A549 (cell line): Measurements from ENCODE around the gene TSTD1. TPM values are rescaled to one million over a fixed set of nuclear protein-coding genes. Genes with fewer than 3 reads are reported as not detected.

Source experiments
- ATAC-seq, 2 experiments: fragments of 200-7000 bp in 1 of 2; fragments of >200 bp in 1 of 2; cut with Nextera tagmentation in 1 of 2; cut with Tn5 transposase in 1 of 2; 3 replicates each; pipeline versions ENCODE4 v1.8.0 to v1.9.1; 2018 to 2020; ENCODE audit warnings: mild to moderate bottlenecking in 1 of 2, moderate library complexity in 1 of 2
- CTCF ChIA-PET: fragments of 300-600 bp; sonication (Branson Sonifier 250); formaldehyde crosslinking; extraction: SDS; loops from one replicate; lab custom pipeline; 2021; ENCODE audit warnings: antibody characterized with exemption, inconsistent platforms; lab: Yijun Ruan, JAX
- POLR2A ChIA-PET: fragments of 350-600 bp; formaldehyde crosslinking; extraction: SDS; loops from one replicate; lab custom pipeline; 2021; ENCODE audit warnings: antibody characterized with exemption, inconsistent platforms; lab: Yijun Ruan, JAX
- DNase-seq, 2 experiments: peaks; one replicate each; pipeline versions ENCODE4 v3.0.0 to v3.0.0-alpha.2; 2011 to 2016; ENCODE audit warnings: low read depth in 1 of 2, low spot score in 1 of 2
- FAIRE-seq: peaks from 2 replicates; lab custom pipeline; 2011; peaks lifted over from hg19 to GRCh38; lab: Jason Lieb, UNC
- H3K27ac ChIP-seq, 2 experiments: fragments of >200 bp; sonication (Bioruptor Twin); formaldehyde crosslinking; 3 replicates each; pipeline ENCODE4 v1.5.1; 2016 to 2017
- H3K4me1 ChIP-seq: fragments of >200 bp; sonication (Bioruptor Twin); formaldehyde crosslinking; 3 replicates; pipeline ENCODE4 v1.6.1; 2016
- H3K4me2 ChIP-seq: fragments of >200 bp; sonication (Bioruptor Twin); formaldehyde crosslinking; 3 replicates; pipeline ENCODE4 v1.6.1; 2016
- H3K4me3 ChIP-seq: fragments of >200 bp; sonication (Bioruptor Twin); formaldehyde crosslinking; 3 replicates; pipeline ENCODE4 v1.5.1; 2016
- H3K9me3 ChIP-seq: fragments of >200 bp; sonication (Bioruptor Twin); formaldehyde crosslinking; 3 replicates; pipeline ENCODE4 v1.6.1; 2016
- ATOH8 ChIP-seq: fragments of 250-450 bp; sonication (Bioruptor Pico); IDR thresholded peaks from 2 replicates; pipeline ENCODE4 v1.5.0; 2020; ENCODE audit warnings: low read depth, mild to moderate bottlenecking, moderate library complexity
- BCL3 ChIP-seq: fragments of >200 bp; sonication (Bioruptor Twin); formaldehyde crosslinking; IDR thresholded peaks from 3 replicates; pipeline ENCODE4 v1.6.1; 2016
- CHD2 ChIP-seq: fragments of 150-350 bp; IDR thresholded peaks from 2 replicates; pipeline ENCODE4 v1.6.1; 2014; ENCODE audit warnings: low read length; ENCODE audit not compliant: partially characterized antibody
- CHD4 ChIP-seq: fragments of 200-600 bp; sonication (generic); IDR thresholded peaks from 2 replicates; pipeline ENCODE4 v1.6.1; 2016; ENCODE audit warnings: antibody characterized with exemption, mild to moderate bottlenecking, borderline replicate concordance
- E2F6 ChIP-seq: IDR thresholded peaks from 2 replicates; pipeline ENCODE4 v1.6.1; 2012; ENCODE audit warnings: low read depth, borderline replicate concordance
- EHMT2 ChIP-seq: fragments of 200-600 bp; sonication (generic); IDR thresholded peaks from 2 replicates; pipeline ENCODE4 v1.6.1; 2016; ENCODE audit warnings: antibody characterized with exemption, low read depth, mild to moderate bottlenecking, moderate library complexity
- ELK1 ChIP-seq: fragments of 150-350 bp; IDR thresholded peaks from 2 replicates; pipeline ENCODE4 v1.6.1; 2014; ENCODE audit warnings: low read depth, mild to moderate bottlenecking, low read length
- EP300 ChIP-seq, 2 experiments: fragments of >200 bp; sonication (Bioruptor Twin); formaldehyde crosslinking; IDR thresholded peaks; 2 replicates in 1 of 2; 3 replicates in 1 of 2; pipeline ENCODE4 v1.6.1; 2016 to 2017
- ESRRA ChIP-seq: fragments of 150-350 bp; IDR thresholded peaks from 2 replicates; pipeline ENCODE4 v1.6.1; 2014; ENCODE audit warnings: mild to moderate bottlenecking, low read length, borderline replicate concordance
- FOSB ChIP-seq: fragments of 250-450 bp; sonication (Bioruptor Pico); IDR thresholded peaks from 2 replicates; pipeline ENCODE4 v1.5.0; 2020; ENCODE audit warnings: mild to moderate bottlenecking, moderate library complexity
- GATA3 ChIP-seq: IDR thresholded peaks from 2 replicates; pipeline ENCODE4 v1.6.1; 2012; ENCODE audit warnings: borderline replicate concordance
- HDAC2 ChIP-seq: fragments of 200-600 bp; sonication (generic); IDR thresholded peaks from 2 replicates; pipeline ENCODE4 v1.6.1; 2016
- HMGXB4 ChIP-seq: fragments of 250-450 bp; sonication (Bioruptor Pico); IDR thresholded peaks from 2 replicates; pipeline ENCODE4 v1.5.0; 2021; ENCODE audit warnings: mild to moderate bottlenecking, moderate library complexity, borderline replicate concordance
- HOXA7 ChIP-seq: fragments of 250-450 bp; sonication (Bioruptor Pico); IDR thresholded peaks from 2 replicates; pipeline ENCODE4 v1.5.0; 2020; ENCODE audit warnings: mild to moderate bottlenecking, moderate library complexity
- HOXB5 ChIP-seq: fragments of 250-450 bp; sonication (Bioruptor Pico); IDR thresholded peaks from 2 replicates; pipeline ENCODE4 v1.5.0; 2020; ENCODE audit warnings: mild to moderate bottlenecking, moderate library complexity
- JUN ChIP-seq, 2 experiments: fragments of >200 bp; sonication (Bioruptor Twin); formaldehyde crosslinking; IDR thresholded peaks; 2 replicates in 1 of 2; 3 replicates in 1 of 2; pipeline ENCODE4 v1.6.1; 2016 to 2017
- JUNB ChIP-seq: fragments of >200 bp; sonication (Bioruptor Twin); formaldehyde crosslinking; IDR thresholded peaks from 2 replicates; pipeline ENCODE4 v1.6.1; 2016
- KDM5A ChIP-seq: fragments of 200-600 bp; sonication (generic); IDR thresholded peaks from 2 replicates; pipeline ENCODE4 v1.6.1; 2016; ENCODE audit warnings: antibody characterized with exemption, mild to moderate bottlenecking
- MAX ChIP-seq: IDR thresholded peaks from 2 replicates; pipeline ENCODE4 v1.6.1; 2012
- NPAS2 ChIP-seq: fragments of 250-450 bp; sonication (Bioruptor Pico); IDR thresholded peaks from 2 replicates; pipeline ENCODE4 v1.8.0; 2022; ENCODE audit warnings: mild to moderate bottlenecking, moderate library complexity, borderline replicate concordance
- NR3C1 ChIP-seq: fragments of >200 bp; sonication (Bioruptor Twin); formaldehyde crosslinking; IDR thresholded peaks from 3 replicates; pipeline ENCODE4 v1.6.1; 2017
- PHF8 ChIP-seq: fragments of 200-600 bp; sonication (generic); IDR thresholded peaks from 2 replicates; pipeline ENCODE4 v1.6.1; 2016; ENCODE audit warnings: low read depth, mild to moderate bottlenecking, antibody characterized with exemption, moderate library complexity, borderline replicate concordance
- POLR2A ChIP-seq: IDR thresholded peaks from 2 replicates; pipeline ENCODE4 v1.6.1; 2012; ENCODE audit warnings: mild to moderate bottlenecking, low read length
- RAD21 ChIP-seq, 2 experiments: fragments of >200 bp in 1 of 2; sonication (Bioruptor Twin) in 1 of 2; formaldehyde crosslinking in 1 of 2; IDR thresholded peaks in 1 of 2; conservative IDR thresholded peaks in 1 of 2; 2 replicates in 1 of 2; 3 replicates in 1 of 2; pipeline ENCODE4 v1.6.1; 2012 to 2018; ENCODE audit warnings: inconsistent platforms in 1 of 2
- RCOR1 ChIP-seq: fragments of 150-350 bp; IDR thresholded peaks from 2 replicates; pipeline ENCODE4 v1.6.1; 2014; ENCODE audit warnings: antibody characterized with exemption, low read length, low read depth
- SREBF2 ChIP-seq: fragments of 450-650 bp; IDR thresholded peaks from 2 replicates; pipeline ENCODE4 v1.6.1; 2014; ENCODE audit warnings: mild to moderate bottlenecking, moderate library complexity
- TFCP2L1 ChIP-seq: fragments of 250-450 bp; sonication (Bioruptor Pico); IDR thresholded peaks from 2 replicates; pipeline ENCODE4 v1.5.0; 2021; ENCODE audit warnings: mild to moderate bottlenecking
- TP53 ChIP-seq: fragments of 250-450 bp; sonication (Bioruptor Pico); IDR thresholded peaks from 2 replicates; pipeline ENCODE4 v1.5.0; 2021; ENCODE audit warnings: mild to moderate bottlenecking, moderate library complexity
- ZNF302 ChIP-seq: fragments of 250-450 bp; sonication (Bioruptor Pico); IDR thresholded peaks from 2 replicates; pipeline ENCODE4 v1.9.0; 2021; ENCODE audit warnings: inconsistent platforms, mild to moderate bottlenecking, moderate library complexity
- WGBS: methylation state at CpG from one replicate; pipeline ENCODE4 v1.1.6; 2017; ENCODE audit errors: missing lambda C conversion rate; 5-methylcytosine and 5-hydroxymethylcytosine counted together
- polyA plus RNA-seq, 4 experiments: library from polyadenylated mRNA; depleted of rRNA in 3 of 4; stranded (reverse); fragments of >200 nt; fragmentation: RNase III in 1 of 4; extraction: RNeasy Plus Mini Kit Qiagen cat#74134 plus additional on column Dnase treatment in 1 of 4; gene quantifications; 2 replicates in 3 of 4; 3 replicates in 1 of 4; pipeline ENCODE4 v1.2.3, GENCODE V29; 2011 to 2017

The TSTD1 gene
- polyA plus RNA-seq, 2 of the 4 experiments (the other 2 are of a cell fraction), result 0.17 TPM; not detected in 1

GRCh38 chr1:161054232-161054631, 15.5 kb upstream of the TSTD1 start:
- Histone ChIP-seq H3K4me3 (no peak overlapping the region), H3K4me1 (no peaks in the 10 kb centered on the region), H3K9me3 (peaks cover 10% of the 10 kb centered on the region; the same call in 2 of the 3 replicates), H3K27ac (no peak overlapping the region), H3K4me2 (no peak overlapping the region)
- ATAC-seq (no peak; a peak in 1 of 6 replicates), DNase-seq (no peak), FAIRE-seq (no peak)
- CTCF ChIA-PET, result interaction anchor here (0.9 to 1.7 kb wide), 3 partner anchors 13 to 66 kb away, joined by 3 to 8 read pairs (median 4); no protein-coding TSS in a partner anchor
- POLR2A ChIA-PET, result no interaction called here
- 54% methylated on average over 2 of the region's 4 CpGs for WGBS
- TF ChIP-seq TP53 (no peak), CHD2 (no peak), NR3C1 (no peak), ZNF302 (no peak), E2F6 (no peak)
- TF ChIP-seq, all 56 proteins: peak for 0

GRCh38 chr1:161052899-161053298, 14.1 kb upstream of the TSTD1 start:
- DNase-seq (no peak), FAIRE-seq (no peak), ATAC-seq (peak; percentile 28 to 30; a peak in 3 of 6 replicates)
- H3K4me3 ChIP-seq, result no peak overlapping the region
- POLR2A ChIA-PET, result no interaction called here
- H3K27ac ChIP-seq, result no peak overlapping the region
- TF ChIP-seq MAX, result no peak
- TF ChIP-seq ELK1, result no peak
- TF ChIP-seq NPAS2 (CRISPR knock-in tag), result no peak
- no peak for TF ChIP-seq ESRRA
- TF ChIP-seq EHMT2, result no peak
- no peak for TF ChIP-seq SREBF2
- no peak for TF ChIP-seq HOXA7 (CRISPR knock-in tag)
- no peak for TF ChIP-seq EP300 (IDR thresholded peaks at IDR 0.05)
- no peak for TF ChIP-seq POLR2A
- TF ChIP-seq TFCP2L1 (CRISPR knock-in tag), result no peak
- TF ChIP-seq HDAC2, result no peak
- no peak for TF ChIP-seq CHD4
- no peak for TF ChIP-seq HOXB5 (CRISPR knock-in tag)
- no peaks in the 10 kb centered on the region for H3K4me1 ChIP-seq
- H3K4me2 ChIP-seq, result no peak overlapping the region
- H3K9me3 ChIP-seq, result peaks cover 22% of the 10 kb centered on the region; the same call in 2 of the 3 replicates
- CTCF ChIA-PET, result interaction anchor here (0.6 to 1.3 kb wide), 2 partner anchors 40 to 233 kb away, joined by 3 read pairs; no protein-coding TSS in a partner anchor
- WGBS, result 42% methylated on average over 3 of the region's 3 CpGs

GRCh38 chr1:161051219-161051618, 12.5 kb upstream of the TSTD1 start:
- Histone ChIP-seq H3K4me1 (no peaks in the 10 kb centered on the region), H3K9me3 (peaks cover 34% of the 10 kb centered on the region), H3K4me3 (no peak overlapping the region), H3K27ac (no peak overlapping the region), H3K4me2 (no peak overlapping the region)
- WGBS, result 85% methylated on average over 8 of the region's 10 CpGs
- FAIRE-seq, result no peak
- DNase-seq, result no peak
- ATAC-seq, result no peak
- ChIA-PET POLR2A (interaction anchor here (0.6 to 0.9 kb wide), 3 partner anchors 21 to 32 kb away, joined by 3 read pairs; partner anchors contain the start of gene F11R), CTCF (interaction anchor here (0.5 to 2.0 kb wide), 7 partner anchors 9 to 67 kb away, joined by 3 to 7 read pairs (median 4); partner anchors contain the start of genes KLHDC9, NIT1 and PFDN2)
- TF ChIP-seq GATA3, result no peak
- TF ChIP-seq PHF8, result no peak
- TF ChIP-seq ATOH8, result no peak
- no peak for TF ChIP-seq HMGXB4 (CRISPR knock-in tag)
- no peak for TF ChIP-seq MAX
- no peak for TF ChIP-seq RAD21 (conservative IDR thresholded peaks at IDR 0.05 in 1 of 2, IDR thresholded peaks at IDR 0.05 in 1 of 2)
- TF ChIP-seq JUN (IDR thresholded peaks at IDR 0.05), result no peak
- no peak for TF ChIP-seq JUNB
- TF ChIP-seq RCOR1, result no peak
- TF ChIP-seq FOSB (CRISPR knock-in tag), result no peak
- no peak for TF ChIP-seq HOXA7 (CRISPR knock-in tag)
- TF ChIP-seq KDM5A, result no peak
- no peak for TF ChIP-seq BCL3
- TF ChIP-seq CHD4, result no peak
